Neural progenitor cell (in vitro differentiated cells): ENCODE measurements around the gene PPM1H. TPM values are rescaled to one million over a fixed set of nuclear protein-coding genes. Genes with fewer than 3 reads are reported as not detected.

Experiments
- DNase-seq: peaks from one replicate; pipeline ENCODE4 v3.0.0-alpha.2; 2016; ENCODE audit warnings: low spot score
- H2AFZ ChIP-seq: fragments of 200-600 bp; sonication (generic); replicated peaks from 2 replicates; pipeline ENCODE4 v1.6.1; 2016; ENCODE audit warnings: antibody characterized with exemption
- H3F3A ChIP-seq: fragments of 200-600 bp; sonication (generic); 2 replicates; pipeline ENCODE4 v1.6.1; 2016; ENCODE audit warnings: antibody characterized with exemption, low read depth
- H3K27ac ChIP-seq: fragments of 200-600 bp; sonication (generic); 2 replicates; pipeline ENCODE4 v1.5.1; 2016; ENCODE audit warnings: mild to moderate bottlenecking
- H3K27me3 ChIP-seq: fragments of 200-600 bp; sonication (generic); 2 replicates; pipeline ENCODE4 v1.6.1; 2016; ENCODE audit warnings: mild to moderate bottlenecking, moderate library complexity
- H3K36me3 ChIP-seq: fragments of 200-600 bp; sonication (generic); 2 replicates; pipeline ENCODE4 v1.5.1; 2016
- H3K4me1 ChIP-seq: fragments of 200-600 bp; sonication (generic); 2 replicates; pipeline ENCODE4 v1.6.1; 2016; ENCODE audit warnings: mixed run types
- H3K4me2 ChIP-seq: fragments of 200-600 bp; sonication (generic); 2 replicates; pipeline ENCODE4 v1.6.1; 2016
- H3K4me3 ChIP-seq: fragments of 200-600 bp; sonication (generic); 2 replicates; pipeline ENCODE4 v1.5.1; 2016
- H3K79me2 ChIP-seq: fragments of 200-600 bp; sonication (generic); 2 replicates; pipeline ENCODE4 v1.6.1; 2016; ENCODE audit warnings: low read depth
- H3K9ac ChIP-seq: fragments of 200-600 bp; sonication (generic); 2 replicates; pipeline ENCODE4 v1.6.1; 2016
- H3K9me3 ChIP-seq: fragments of 200-600 bp; sonication (generic); 2 replicates; pipeline ENCODE4 v1.5.1; 2016; ENCODE audit warnings: low read depth
- H4K20me1 ChIP-seq: fragments of 200-600 bp; sonication (generic); 2 replicates; pipeline ENCODE4 v1.6.1; 2016; ENCODE audit warnings: low read depth
- H3K27ac Mint-ChIP-seq: 3 replicates; pipeline ENCODE4 v1.8.0; 2021; ENCODE audit warnings: mixed read lengths
- H3K27me3 Mint-ChIP-seq: 2 replicates; pipeline ENCODE4 v1.8.0; 2022; ENCODE audit warnings: low read depth, mild to moderate bottlenecking, inconsistent platforms, moderate library complexity, mixed read lengths; ENCODE audit not compliant: insufficient read depth
- H3K36me3 Mint-ChIP-seq: 3 replicates; pipeline ENCODE4 v1.8.0; 2021; ENCODE audit warnings: mixed read lengths
- H3K4me1 Mint-ChIP-seq: 3 replicates; pipeline ENCODE4 v1.8.0; 2021; ENCODE audit warnings: mixed read lengths
- H3K4me3 Mint-ChIP-seq: 3 replicates; pipeline ENCODE4 v1.8.0; 2021; ENCODE audit warnings: mild to moderate bottlenecking, moderate library complexity, mixed read lengths
- H3K9me3 Mint-ChIP-seq: 3 replicates; pipeline ENCODE4 v1.8.0; 2020; ENCODE audit warnings: mixed read lengths
- CTCF ChIP-seq: fragments of 200-600 bp; sonication (generic); IDR thresholded peaks from 2 replicates; pipeline ENCODE4 v1.5.1; 2017; ENCODE audit warnings: antibody characterized with exemption, mild to moderate bottlenecking
- EZH2 ChIP-seq: fragments of 200-600 bp; sonication (generic); IDR thresholded peaks from 2 replicates; pipeline ENCODE4 v1.6.1; 2017; ENCODE audit warnings: antibody characterized with exemption, mild to moderate bottlenecking, moderate library complexity
- EZH2phosphoT487 ChIP-seq: fragments of 200-600 bp; sonication (generic); IDR thresholded peaks from 2 replicates; pipeline ENCODE4 v1.6.1; 2017; ENCODE audit warnings: antibody characterized with exemption
- total RNA-seq: library from RNA; depleted of rRNA; stranded (reverse); fragments of >200 nt; gene quantifications from 2 replicates; pipeline ENCODE4 v1.2.3, GENCODE V29; 2015; ENCODE audit warnings: low replicate concordance

The PPM1H gene
- total RNA-seq, 1 donor from 2014 or later = 4.6 TPM

- no peak overlapping the region for H2AFZ ChIP-seq
- H3K9me3 ChIP-seq = no peaks in the 10 kb centered on the region
- no peaks in the 10 kb centered on the region for H4K20me1 ChIP-seq
- DNase-seq = no peak
- peaks cover 12% of the 10 kb centered on the region for H3K27me3 Mint-ChIP-seq
- no peak overlapping the region for H3K27ac ChIP-seq
- no peak overlapping the region for H3K9ac ChIP-seq
- H3K27ac Mint-ChIP-seq = no peak overlapping the region
- H3K4me3 Mint-ChIP-seq = no peak overlapping the region
- H3K4me1 ChIP-seq = peaks cover 16% of the 10 kb centered on the region
- no peak overlapping the region for H3K4me2 ChIP-seq
- H3F3A ChIP-seq = no peaks in the 10 kb centered on the region
- H3K36me3 Mint-ChIP-seq = peaks cover 7% of the 10 kb centered on the region
- H3K4me1 Mint-ChIP-seq = peaks cover 31% of the 10 kb centered on the region
- H3K79me2 ChIP-seq = no peaks in the 10 kb centered on the region
- H3K36me3 ChIP-seq = no peaks in the 10 kb centered on the region
- peaks cover 5% of the 10 kb centered on the region for H3K9me3 Mint-ChIP-seq
- no peaks in the 10 kb centered on the region for H3K27me3 ChIP-seq
- H3K4me3 ChIP-seq = no peak overlapping the region
- no peak for TF ChIP-seq CTCF
- no peak for TF ChIP-seq EZH2phosphoT487
- no peak for TF ChIP-seq EZH2
Observed at GRCh38 chr12:62844915-62845314, 90.0 kb downstream of the PPM1H start.

- Histone ChIP-seq H4K20me1 (no peaks in the 10 kb centered on the region), H3K79me2 (no peaks in the 10 kb centered on the region), H3K27ac (no peak overlapping the region), H3K9ac (no peak overlapping the region), H3K4me3 (no peak overlapping the region), H3K4me2 (peak overlapping the region; percentile 40), H3K9me3 (no peaks in the 10 kb centered on the region), H3F3A (no peaks in the 10 kb centered on the region), H3K27me3 (no peaks in the 10 kb centered on the region), H3K36me3 (no peaks in the 10 kb centered on the region), H3K4me1 (peaks cover 16% of the 10 kb centered on the region), H2AFZ (peak overlapping the region; percentile 86)
- H3K4me1 Mint-ChIP-seq = peaks cover 39% of the 10 kb centered on the region
- no peak for DNase-seq
- H3K4me3 Mint-ChIP-seq = no peak overlapping the region
- H3K27me3 Mint-ChIP-seq = peaks cover 12% of the 10 kb centered on the region
- no peak overlapping the region for H3K27ac Mint-ChIP-seq
- TF ChIP-seq EZH2 = no peak
- peaks cover 7% of the 10 kb centered on the region for H3K9me3 Mint-ChIP-seq
- H3K36me3 Mint-ChIP-seq = peaks cover 9% of the 10 kb centered on the region
Observed at GRCh38 chr12:62843716-62844115, 91.2 kb downstream of the PPM1H start.

- Histone ChIP-seq H3K36me3 (no peaks in the 10 kb centered on the region), H3F3A (no peaks in the 10 kb centered on the region), H2AFZ (no peak overlapping the region), H3K4me1 (peaks cover 16% of the 10 kb centered on the region), H4K20me1 (no peaks in the 10 kb centered on the region), H3K27me3 (no peaks in the 10 kb centered on the region), H3K9me3 (no peaks in the 10 kb centered on the region), H3K79me2 (no peaks in the 10 kb centered on the region), H3K27ac (no peak overlapping the region), H3K4me3 (no peak overlapping the region), H3K4me2 (no peak overlapping the region), H3K9ac (no peak overlapping the region)
- Mint-ChIP-seq H3K27me3 (peaks cover 12% of the 10 kb centered on the region), H3K27ac (no peak overlapping the region), H3K4me1 (peaks cover 50% of the 10 kb centered on the region), H3K36me3 (peaks cover 10% of the 10 kb centered on the region), H3K9me3 (peaks cover 10% of the 10 kb centered on the region), H3K4me3 (no peak overlapping the region)
- TF ChIP-seq CTCF (no peak), EZH2 (no peak), EZH2phosphoT487 (no peak)
- no peak for DNase-seq
Observed at GRCh38 chr12:62841846-62842245, 93.1 kb downstream of the PPM1H start.

- Histone ChIP-seq H3K4me3 (no peak overlapping the region), H3K27me3 (no peaks in the 10 kb centered on the region), H4K20me1 (no peaks in the 10 kb centered on the region), H3K4me2 (no peak overlapping the region), H3K36me3 (no peaks in the 10 kb centered on the region), H3K27ac (no peak overlapping the region), H3K4me1 (peaks cover 16% of the 10 kb centered on the region), H2AFZ (no peak overlapping the region), H3K9ac (no peak overlapping the region), H3K79me2 (no peaks in the 10 kb centered on the region), H3K9me3 (no peaks in the 10 kb centered on the region), H3F3A (no peaks in the 10 kb centered on the region)
- DNase-seq = no peak
- Mint-ChIP-seq H3K27me3 (peaks cover 10% of the 10 kb centered on the region), H3K36me3 (peaks cover 8% of the 10 kb centered on the region), H3K4me3 (no peak overlapping the region), H3K4me1 (peaks cover 58% of the 10 kb centered on the region), H3K27ac (peak overlapping the region; percentile 8), H3K9me3 (peaks cover 10% of the 10 kb centered on the region)
- TF ChIP-seq EZH2 (no peak), CTCF (no peak)
Observed at GRCh38 chr12:62840806-62841205, 94.1 kb downstream of the PPM1H start.
